GM21528 (cell line): ENCODE measurements around the gene TMEM129.

Experiments
- ATAC-seq: cut with Tn5 transposase; IDR thresholded peaks from one replicate; pipeline ENCODE4 v1.9.1; 2021; ENCODE audit warnings: mild to moderate bottlenecking, moderate library complexity; ENCODE audit not compliant: unreplicated experiment, low FRiP score

The TMEM129 gene, protein sequence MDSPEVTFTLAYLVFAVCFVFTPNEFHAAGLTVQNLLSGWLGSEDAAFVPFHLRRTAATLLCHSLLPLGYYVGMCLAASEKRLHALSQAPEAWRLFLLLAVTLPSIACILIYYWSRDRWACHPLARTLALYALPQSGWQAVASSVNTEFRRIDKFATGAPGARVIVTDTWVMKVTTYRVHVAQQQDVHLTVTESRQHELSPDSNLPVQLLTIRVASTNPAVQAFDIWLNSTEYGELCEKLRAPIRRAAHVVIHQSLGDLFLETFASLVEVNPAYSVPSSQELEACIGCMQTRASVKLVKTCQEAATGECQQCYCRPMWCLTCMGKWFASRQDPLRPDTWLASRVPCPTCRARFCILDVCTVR

DNA sequence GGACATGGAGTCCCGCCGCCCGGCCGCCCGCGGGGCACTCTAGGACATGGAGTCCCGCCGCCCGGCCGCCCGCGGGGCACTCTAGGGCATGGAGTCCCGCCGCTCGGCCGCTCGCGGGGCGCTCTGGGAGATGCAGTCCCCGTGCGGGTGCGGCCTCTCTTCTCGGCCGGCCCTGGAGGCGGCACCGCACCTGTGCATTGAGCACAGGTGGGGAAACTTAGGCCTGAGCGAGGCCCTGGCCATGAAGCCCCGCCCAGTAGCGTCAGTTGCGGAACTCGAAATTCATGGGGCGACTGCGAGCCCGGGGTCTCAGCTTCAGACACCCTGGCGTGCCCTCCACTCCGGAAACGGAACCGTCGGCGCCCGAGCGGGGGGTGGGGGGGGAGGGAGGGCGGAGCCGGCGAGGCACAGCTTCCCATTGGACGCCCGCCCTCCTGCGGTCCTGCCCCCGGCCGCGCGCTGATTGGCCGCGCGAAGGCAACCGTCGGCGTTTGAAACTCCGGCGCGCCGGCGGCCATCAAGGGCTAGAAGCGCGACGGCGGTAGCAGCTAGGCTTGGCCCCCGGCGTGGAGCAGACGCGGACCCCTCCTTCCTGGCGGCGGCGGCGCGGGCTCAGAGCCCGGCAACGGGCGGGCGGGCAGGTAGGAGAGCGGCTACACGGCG is at the start of gene TMEM129, which contains the start of gene TACC3:
Gene TMEM129, minus strand, starts transcription at position 321 of the 663 bp plus-strand sequence. CDS start 486 bp downstream, outside the sequence.
Gene TACC3, plus strand, starts transcription at position 519 of the 663 bp plus-strand sequence. CDS start 1,901 bp downstream, outside the sequence.
- ATAC-seq = peak; percentile 72

DNA sequence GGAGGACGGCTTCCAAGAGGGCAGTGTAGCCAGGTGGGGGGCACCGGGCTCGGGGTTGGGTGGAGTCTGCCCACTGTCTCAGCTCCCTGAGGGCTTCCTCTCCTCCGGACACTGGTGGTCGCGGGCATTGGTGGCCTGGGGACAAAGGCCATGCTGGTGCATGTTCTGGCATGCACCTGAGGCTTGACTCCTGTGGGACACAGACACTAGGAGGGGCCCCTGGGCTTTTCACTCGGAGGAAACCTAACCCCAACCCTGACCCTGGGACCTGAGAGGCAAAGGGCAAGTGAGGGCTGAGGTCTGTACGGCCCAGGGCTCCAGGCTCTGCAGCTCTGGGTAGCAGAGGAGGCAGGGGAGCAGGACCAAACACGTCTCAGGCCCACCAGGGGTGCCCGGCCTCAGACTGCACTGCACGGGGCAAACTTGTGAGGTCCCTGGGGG is 49.7 kb upstream of the TMEM129 start:
- no peak for ATAC-seq

DNA sequence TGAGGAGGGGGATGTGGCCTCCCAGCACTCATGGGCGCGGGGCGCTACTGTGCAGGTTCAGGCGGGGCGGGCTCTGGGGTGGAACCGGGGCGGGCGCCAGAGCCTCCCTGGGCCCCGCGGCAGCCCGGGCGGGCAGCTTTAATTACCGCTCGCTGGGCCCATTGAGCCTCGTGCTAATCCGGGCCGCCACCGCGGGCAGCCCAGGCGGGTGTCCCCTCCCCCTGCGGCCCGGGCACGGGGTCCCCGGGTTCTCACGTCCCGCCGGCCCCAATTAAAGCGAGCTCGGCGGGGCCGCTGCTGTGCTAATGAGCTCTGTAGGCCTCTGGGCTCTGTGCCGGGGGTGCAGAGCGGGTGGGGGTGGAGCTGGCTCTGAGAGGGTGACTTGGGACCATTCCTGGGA is 49.1 kb upstream of the TMEM129 start:
- ATAC-seq = no peak

DNA sequence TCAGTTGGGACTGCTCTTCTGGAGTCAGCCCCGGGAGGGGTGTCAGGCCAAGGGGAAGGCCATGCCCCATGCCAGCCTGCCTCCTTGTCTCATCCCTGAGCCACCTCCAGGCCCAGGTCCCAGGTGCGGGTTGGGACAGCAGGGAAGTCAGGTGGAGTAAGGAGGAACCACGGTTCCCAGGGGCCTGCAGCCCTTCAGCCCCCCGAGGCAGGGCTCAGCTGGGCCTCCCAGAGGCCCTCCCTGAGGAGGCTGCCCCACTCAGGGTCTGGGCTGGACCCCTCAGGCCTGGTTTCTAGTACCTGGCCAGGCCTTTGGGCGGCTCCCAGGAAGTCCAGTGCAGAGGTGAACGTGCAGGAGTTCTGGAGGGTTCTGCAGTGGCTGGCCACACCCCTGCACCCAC is 48.6 kb upstream of the TMEM129 start:
- no peak for ATAC-seq

DNA sequence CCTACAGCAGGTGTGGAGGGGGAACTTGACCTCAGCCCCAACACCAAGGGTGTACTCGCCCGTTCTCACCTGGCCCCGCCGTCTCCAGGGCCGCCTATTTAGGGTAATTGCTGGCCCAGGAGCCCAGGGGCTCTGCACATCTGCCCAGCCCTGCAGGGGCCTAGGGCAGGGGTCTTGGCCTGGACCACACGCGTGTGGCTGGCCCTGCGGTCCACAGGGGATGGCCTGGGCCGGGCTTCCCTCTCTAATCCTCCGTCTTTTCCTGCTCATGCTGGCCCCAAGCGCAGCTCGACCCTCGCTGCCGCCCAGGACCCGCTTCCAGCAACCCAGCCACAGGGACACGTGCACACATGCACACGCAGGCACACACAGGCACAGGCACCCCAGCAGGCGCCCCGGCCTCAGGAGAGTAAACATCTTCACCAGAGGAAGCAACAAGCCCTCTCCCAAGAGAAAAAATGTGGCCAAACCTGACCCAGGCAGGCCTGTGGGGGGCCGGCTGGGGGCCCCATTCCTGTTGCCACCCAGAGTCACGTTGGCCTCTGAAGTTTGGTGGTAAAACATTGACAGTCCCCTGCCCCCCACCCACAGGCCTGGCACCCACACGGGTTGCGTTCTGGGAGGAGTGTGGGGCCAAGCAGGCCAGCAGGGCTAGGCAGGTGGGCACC is 47.4 kb upstream of the TMEM129 start:
- ATAC-seq = no peak

DNA sequence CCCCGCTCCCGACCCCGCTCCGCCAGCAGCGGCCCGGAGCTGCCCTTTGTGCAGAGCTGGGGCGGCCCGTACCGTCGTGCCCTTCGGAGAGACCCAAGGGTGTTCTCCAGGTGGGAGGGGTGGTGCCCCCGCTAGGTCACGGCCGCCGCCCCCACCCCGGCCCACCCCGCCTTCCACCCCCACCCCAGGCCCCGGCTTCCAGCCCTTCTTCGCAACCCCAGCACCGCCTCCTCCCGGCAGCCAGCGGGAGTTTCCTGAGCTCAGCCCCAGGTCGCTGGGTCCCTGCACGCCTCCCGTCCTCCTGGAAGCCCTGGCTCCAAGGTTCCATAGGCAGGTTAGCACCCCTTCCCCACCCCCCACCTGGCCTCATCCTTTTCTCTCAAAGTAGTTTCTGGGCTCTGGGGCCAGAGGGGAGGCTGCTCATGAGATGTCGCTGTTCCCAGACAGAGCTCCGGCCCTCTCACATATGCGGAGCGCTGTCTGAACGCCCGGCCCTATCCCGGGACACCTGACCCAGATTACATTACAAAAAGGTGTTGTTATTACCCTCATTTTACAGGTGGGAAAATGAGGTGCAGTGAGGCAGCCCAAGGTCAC is 46.7 kb upstream of the TMEM129 start:
- no peak for ATAC-seq

DNA sequence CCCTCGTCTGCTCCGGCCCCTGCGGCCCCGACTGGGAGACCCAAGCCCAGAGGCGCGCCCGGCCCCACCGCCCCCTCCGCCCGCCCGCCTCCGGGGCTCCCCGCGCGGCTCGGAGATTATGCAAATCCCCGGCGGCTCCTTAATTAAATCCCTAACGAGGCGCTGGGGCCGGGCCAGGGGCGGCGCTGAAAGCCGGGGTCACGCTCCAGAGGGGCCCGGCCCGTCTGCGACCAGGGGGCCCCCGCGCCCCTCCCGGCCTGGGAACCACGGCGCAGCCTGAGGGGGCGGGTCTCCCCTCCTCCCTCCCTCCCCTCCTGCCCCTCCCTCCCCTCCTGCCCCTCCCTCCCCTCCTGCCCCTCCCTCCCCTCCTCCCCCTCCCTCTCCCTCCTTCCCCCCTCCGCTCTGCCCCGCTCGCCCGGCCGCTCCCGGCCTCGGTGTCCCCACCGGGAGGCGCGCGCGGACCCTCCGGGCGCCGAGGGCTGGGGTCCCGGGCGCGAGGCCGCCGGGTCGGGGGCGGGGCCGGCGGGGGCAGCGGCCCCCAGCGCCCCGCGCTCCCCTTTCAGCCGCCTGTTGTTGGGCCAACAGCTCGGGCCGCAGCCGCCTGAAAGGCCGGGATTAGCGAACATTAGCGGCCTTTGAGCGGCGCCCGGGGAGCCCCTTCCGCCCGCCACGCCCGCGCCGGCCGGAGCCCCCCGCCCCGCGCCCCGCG is 46.1 kb upstream of the TMEM129 start:
- no peak for ATAC-seq

DNA sequence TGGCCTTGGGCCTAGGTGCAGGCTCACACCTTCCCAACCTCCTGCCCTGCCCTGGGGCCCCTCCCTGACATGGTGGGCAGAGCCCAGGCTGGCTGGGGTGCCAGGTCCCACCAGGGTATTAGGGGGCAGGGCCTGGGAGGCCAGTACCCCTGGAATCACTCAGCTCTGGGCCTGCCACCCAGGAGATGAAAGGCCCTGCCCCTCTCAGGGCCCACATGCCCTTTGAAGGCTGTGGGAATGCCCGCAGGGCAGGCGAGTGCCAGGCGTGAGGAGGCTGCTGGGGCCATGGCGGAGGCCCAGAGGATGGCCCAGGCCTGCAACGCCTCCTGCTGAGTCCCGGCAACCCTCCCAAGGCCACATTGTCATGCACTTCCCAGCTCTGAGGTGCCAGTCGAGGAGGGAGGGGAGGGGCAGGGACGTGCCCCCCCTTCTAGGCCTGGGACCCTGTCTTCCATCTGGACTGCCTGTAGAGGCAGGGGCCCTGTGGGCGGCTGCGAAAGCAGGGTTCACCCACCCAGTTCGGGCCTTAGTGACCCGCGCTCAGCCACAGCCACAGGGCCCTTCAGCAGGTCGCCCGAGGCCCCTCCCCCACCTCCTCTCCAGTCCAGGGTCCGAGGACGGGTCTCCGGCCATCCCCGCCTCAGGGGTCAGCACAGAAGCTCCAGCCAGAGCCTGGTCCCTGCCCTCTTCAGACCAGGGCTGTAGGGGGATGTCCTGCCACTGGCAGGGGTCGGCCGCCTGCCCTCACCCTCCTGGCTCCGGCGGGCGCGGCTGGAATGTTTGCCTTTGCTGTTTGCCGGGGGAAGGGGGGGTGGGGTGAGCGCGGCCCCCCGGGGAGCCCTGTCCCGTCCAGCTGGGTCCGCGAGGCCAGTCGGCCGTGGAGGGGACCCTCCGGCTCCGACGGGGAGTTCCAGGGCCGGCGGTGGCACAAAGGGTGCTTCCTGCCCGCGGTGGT is 45.3 kb upstream of the TMEM129 start:
- no peak for ATAC-seq

DNA sequence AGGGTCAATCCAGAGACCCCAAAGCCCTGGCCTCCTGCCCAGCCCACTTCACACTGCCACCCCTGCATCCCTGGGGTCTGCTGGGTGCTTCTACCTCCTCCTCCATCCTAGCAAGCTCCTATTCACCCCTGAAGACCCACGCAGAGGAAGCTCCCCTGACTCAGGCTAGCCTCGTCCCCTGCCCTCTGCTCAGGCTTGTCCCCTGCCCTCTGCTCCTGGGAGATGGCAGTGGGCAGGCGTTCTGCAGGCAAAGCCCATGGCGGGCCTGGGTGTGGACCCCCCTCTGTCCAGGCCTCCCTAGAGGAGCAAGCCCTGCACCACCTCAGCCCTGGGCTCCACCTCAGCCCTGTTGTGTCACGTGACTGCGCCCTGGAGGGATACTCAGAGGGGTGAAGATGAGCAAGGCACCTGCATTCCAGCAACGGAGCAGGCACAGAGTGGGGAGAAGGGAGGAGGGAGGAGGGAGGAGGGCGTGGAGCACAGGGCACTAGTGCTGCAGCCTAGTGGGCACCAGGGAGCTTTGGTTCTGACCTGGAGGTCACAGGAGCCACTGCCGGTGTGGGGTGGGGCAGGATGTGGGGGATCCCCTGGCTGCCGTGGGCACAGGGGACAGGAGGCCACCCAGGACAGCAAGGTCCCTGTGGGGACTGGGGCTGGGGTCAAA is 44.4 kb upstream of the TMEM129 start:
- ATAC-seq = no peak

DNA sequence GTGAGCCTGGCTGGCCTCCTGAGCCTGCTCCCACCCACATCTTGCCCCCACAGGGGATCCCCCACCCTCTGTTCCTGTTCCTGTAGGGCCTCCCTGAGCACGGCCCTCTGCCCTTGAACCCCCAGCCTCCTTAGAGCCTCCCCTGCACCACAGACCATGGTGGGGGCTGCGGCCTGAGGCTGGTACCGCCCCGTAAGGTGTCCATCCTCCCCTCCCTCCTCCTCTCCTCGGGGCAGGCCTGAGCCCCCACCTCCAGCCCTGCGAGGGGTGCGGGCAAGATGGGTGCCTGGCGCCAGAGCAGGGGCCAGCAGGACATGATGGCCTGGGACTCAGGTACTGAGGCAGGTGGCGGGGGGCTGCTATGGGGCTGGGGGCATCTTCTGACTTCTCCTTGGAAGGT is 43.5 kb upstream of the TMEM129 start:
- ATAC-seq = no peak

DNA sequence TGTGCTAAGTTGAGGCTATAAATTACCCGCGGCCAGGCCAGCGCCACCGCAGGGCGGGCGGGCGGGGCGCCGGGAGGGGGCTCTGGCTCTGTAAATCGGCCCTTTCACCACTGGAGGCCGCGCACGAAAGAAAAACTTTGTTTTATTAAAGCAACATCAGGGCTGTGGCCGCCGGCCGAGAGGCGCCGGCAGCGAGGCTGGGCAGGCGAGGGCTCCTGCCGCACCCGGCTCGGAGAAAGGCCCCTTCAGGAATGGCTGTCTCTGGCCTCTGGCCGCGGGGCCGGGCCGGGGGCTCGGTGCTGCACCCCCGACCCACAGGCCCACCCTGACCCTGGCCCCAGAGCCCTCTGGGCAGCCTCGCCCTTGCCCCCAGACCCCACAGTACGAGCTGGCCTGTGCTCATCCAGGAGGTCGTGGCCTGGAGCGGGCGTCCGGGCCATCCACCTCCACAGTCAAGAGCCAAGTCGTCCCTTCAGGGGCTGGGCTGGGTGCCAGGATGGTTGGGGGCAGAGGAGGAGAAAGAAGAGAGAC is 42.5 kb upstream of the TMEM129 start:
- ATAC-seq = no peak

DNA sequence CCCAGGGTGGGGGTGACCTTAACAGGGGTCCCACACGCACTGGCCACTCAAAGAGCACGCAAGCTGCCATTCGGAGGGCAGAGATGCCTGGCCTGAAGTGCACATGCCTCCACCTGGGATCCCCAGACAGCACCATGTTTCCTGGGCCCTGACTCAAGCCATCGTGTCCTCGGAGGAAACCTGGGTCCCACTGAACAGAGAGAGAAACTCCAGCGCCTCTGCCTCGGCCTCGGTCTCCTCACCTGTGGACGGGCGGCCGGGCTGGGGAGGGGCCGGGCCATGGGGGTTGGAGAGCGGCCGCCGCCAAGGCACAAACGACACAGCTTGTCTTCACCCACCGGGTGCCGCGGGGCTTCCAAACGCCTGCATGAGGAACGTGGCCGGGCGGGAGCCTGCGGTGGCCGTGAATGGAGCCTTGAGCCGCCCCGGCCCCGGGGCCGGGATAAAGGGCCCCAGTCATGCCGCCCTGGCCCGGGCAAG is 42.0 kb upstream of the TMEM129 start:
- ATAC-seq = no peak

DNA sequence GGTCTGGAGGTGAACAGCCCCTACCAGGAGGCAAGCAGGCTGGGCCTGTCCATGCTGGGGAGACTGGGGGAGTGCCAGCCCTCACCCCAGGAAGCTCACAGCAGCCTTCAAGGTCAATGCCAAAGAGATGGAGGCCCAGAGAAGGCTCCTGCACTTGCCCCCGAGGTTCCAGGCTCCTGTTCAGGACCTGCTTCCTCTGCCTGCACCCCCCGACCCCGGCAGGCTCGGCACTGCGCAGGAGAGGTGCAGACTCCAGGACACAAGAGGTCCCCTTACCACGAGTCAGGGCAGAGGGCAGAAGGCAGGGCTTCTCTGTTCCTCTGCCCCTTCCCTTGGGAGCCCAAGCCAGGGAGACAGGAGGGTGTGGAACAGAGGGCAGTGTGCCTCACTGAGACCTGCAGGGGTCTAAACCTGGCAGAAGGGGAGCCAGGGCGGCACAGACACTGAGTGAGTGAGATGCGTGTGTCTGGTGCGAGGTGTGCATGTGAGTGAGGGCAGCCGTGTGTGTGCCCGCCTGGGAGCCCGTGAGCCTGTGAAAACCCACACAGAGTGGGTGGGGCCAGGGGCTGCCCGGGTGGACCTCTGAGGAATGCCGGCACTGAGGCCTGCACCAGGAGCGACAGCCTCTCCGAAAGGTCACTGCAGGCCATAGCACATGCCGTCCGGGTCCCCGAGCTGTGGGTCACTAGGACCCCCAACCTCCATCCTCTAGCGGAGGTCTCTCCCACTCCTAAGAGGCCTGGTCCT is 41.3 kb upstream of the TMEM129 start:
- no peak for ATAC-seq

DNA sequence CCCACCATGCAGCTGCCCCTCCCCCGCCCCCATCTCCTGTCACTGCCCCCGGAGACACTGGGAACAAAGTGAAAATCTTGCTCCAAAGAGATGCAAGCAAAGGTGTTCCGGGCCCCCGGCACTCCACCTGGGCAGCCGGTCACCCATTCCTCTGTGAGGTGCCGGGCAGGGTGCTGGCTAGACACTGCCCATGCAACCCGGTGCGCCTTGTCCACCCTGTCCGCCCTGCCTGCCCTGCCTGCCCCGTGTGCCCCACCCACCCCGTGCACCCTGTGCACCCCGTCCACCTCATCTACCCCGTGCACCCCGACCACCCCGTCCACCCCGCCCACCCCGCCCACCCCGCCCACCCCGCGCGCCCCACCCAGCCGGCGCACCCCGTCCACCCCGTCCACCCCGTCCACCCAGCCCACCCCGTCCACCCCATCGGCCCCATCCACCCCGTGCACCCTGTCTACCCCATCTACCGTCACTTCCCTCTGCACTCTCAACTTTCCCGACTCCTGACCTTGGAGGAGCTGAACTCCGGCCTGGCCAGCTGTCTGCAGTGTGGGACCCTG is 40.1 kb upstream of the TMEM129 start:
- no peak for ATAC-seq

DNA sequence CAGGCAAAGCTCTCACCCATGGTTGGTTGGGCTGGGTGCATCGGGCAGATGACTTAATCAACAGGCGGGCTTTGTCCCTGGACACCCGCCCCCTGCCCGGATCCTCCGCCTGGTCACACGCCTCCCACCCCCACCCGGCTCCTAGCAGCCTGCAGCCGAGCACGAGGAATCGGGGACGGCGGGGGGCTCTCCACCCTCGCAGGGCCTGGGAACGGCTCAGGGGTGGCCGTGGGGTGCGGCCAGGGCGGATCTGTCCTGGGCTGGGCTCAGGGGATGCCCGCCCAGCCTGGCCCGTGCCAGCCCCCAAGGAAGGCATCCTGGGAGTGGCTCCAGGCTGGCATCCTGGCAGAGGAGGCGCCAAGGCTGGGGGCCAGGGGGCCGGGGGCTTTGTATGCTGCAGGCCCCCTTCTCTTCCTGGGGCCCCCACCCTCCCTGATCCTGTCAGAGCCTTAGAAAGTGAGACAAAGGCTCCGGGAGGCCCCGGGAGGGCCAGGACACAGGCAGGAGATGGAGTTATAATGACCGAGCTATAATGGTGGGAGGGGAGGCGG is 39.5 kb upstream of the TMEM129 start:
- ATAC-seq = no peak

DNA sequence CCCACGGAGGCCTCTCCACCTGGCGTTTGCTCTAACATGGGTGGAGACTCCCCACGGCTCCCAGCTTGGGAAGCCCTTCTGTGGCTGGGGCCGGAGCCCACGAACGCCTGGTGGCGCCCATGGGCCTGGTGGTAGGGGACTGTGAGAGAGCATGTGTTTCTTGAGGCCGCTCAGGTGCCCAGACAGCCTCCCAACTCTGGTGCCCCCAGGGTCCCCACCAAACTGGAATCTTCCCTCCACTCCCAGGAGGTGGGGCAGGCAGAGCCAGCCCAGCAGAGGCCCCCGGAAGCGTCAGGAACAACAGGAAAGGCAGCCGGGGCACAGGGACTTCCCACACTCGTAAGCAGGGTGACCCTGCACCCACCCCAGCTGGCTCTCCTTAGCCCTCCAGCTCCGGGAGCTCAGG is 38.7 kb upstream of the TMEM129 start:
- no peak for ATAC-seq
